ENCODE data around the gene PTGER4.

Gene PTGER4

DNA sequence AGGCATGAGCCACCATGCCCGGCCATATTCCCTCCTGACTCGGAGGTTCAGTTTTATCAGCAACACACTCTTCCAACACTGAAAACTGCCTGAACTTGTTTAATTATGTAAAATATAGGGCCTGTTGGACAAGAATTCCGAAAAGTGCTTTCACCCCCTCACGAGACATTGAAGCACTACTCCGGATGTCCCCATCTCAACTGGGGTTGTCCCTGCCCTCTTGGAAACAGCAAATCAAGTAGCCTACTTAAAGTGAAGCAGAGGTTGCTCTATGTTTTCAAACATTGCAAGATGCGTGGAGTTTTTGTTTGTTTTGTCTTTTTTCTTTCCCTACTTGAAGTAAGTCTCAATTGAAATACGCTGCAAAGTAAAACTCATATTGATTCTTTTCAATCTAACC lies 7.6 kb downstream of the PTGER4 start:
- TF ChIP-seq, protein P1, sequence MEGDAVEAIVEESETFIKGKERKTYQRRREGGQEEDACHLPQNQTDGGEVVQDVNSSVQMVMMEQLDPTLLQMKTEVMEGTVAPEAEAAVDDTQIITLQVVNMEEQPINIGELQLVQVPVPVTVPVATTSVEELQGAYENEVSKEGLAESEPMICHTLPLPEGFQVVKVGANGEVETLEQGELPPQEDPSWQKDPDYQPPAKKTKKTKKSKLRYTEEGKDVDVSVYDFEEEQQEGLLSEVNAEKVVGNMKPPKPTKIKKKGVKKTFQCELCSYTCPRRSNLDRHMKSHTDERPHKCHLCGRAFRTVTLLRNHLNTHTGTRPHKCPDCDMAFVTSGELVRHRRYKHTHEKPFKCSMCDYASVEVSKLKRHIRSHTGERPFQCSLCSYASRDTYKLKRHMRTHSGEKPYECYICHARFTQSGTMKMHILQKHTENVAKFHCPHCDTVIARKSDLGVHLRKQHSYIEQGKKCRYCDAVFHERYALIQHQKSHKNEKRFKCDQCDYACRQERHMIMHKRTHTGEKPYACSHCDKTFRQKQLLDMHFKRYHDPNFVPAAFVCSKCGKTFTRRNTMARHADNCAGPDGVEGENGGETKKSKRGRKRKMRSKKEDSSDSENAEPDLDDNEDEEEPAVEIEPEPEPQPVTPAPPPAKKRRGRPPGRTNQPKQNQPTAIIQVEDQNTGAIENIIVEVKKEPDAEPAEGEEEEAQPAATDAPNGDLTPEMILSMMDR (IDR thresholded peaks at IDR 0.05; ENCODE audit: low read length): no peak
- TF ChIP-seq EZH2 (optimal IDR thresholded peaks at IDR 0.05; ENCODE audit: low read depth, low read length) (no peak), EZH2phosphoT487 (IDR thresholded peaks at IDR 0.05; ENCODE audit: low read length) (no peak)
- Histone ChIP-seq H3K27me3 (replicated peaks; ENCODE audit: insufficient read depth, low read length) (no peaks in the 10 kb centered on the region), H3K79me2 (ENCODE audit: low read length) (no peaks in the 10 kb centered on the region), H2AFZ (ENCODE audit: low read length) (no peak overlapping the region), H3K4me1 (ENCODE audit: low read length) (0 out of 2 replicates have a peak, but pooled peaks cover 6% of the 10 kb centered on the region), H3K4me2 (ENCODE audit: low read depth, low read length) (no peak overlapping the region), H3K9me2 (replicated peaks; ENCODE audit: insufficient read depth, low read length) (no peaks in the 10 kb centered on the region), H3K36me3 (replicated peaks; ENCODE audit: insufficient read depth, low read length) (no peaks in the 10 kb centered on the region), H3K9ac (ENCODE audit: low read length) (no peak overlapping the region), H3K9me3 (replicated peaks; ENCODE audit: insufficient read depth, low read length) (no peaks in the 10 kb centered on the region), H3K27ac (ENCODE audit: low read length) (no peak overlapping the region), H4K20me1 (ENCODE audit: insufficient read depth, low read length) (no peaks in the 10 kb centered on the region), H3K4me3 (ENCODE audit: low read length) (no peak overlapping the region), H3F3A (ENCODE audit: insufficient read depth, low read length) (no peaks in the 10 kb centered on the region)
- no peak for DNase-seq

GRCh38 chr5:40688127-40688761 lies 8.5 kb downstream of the PTGER4 start:
- H3K79me2 ChIP-seq (ENCODE audit: low read length): no peaks in the 10 kb centered on the region
- DNase-seq: peak; percentile 84

DNA sequence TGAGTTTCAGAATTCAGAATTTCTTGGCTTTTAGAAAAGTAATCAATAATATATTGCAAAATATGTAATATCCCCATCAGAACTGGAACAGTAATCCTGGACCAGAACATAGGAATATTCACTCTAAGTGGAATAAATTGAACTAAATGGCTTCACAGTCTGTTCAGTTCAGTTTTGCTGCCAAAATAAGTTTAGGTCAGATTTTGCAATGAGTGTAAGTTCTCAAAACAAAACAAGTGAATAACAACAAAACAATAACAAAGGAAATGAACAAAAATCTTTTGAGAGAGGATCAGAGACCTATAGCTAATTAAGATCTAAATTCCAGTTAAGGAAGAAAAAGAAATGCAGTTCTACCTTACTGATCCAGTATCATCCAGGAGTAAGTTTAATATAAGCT lies 9.3 kb downstream of the PTGER4 start:
- no peak overlapping the region for H3K4me3 ChIP-seq (ENCODE audit: low read length)
- TF ChIP-seq EZH2phosphoT487 (IDR thresholded peaks at IDR 0.05; ENCODE audit: low read length) (no peak), EZH2 (optimal IDR thresholded peaks at IDR 0.05; ENCODE audit: low read depth, low read length) (no peak)
- TF ChIP-seq, protein P1 (IDR thresholded peaks at IDR 0.05; ENCODE audit: low read length): no peak
- no peaks in the 10 kb centered on the region for H3K4me1 ChIP-seq (ENCODE audit: low read length)
- no peaks in the 10 kb centered on the region for H3K27me3 ChIP-seq (replicated peaks; ENCODE audit: insufficient read depth, low read length)
- no peak overlapping the region for H3K9ac ChIP-seq (ENCODE audit: low read length)
- H3K9me2 ChIP-seq (replicated peaks; ENCODE audit: insufficient read depth, low read length): no peaks in the 10 kb centered on the region
- no peaks in the 10 kb centered on the region for H3K79me2 ChIP-seq (ENCODE audit: low read length)
- DNase-seq: no peak
- H3K4me2 ChIP-seq (ENCODE audit: low read depth, low read length): no peak overlapping the region
- no peaks in the 10 kb centered on the region for H3K9me3 ChIP-seq (replicated peaks; ENCODE audit: insufficient read depth, low read length)
- H3K36me3 ChIP-seq (replicated peaks; ENCODE audit: insufficient read depth, low read length): no peaks in the 10 kb centered on the region
- no peaks in the 10 kb centered on the region for H3F3A ChIP-seq (ENCODE audit: insufficient read depth, low read length)
- H4K20me1 ChIP-seq (ENCODE audit: insufficient read depth, low read length): no peaks in the 10 kb centered on the region
- no peak overlapping the region for H3K27ac ChIP-seq (ENCODE audit: low read length)
- no peak overlapping the region for H2AFZ ChIP-seq (ENCODE audit: low read length)

More at GRCh38 chr5:40688127-40688761, 8.5 kb downstream of the PTGER4 start:
- Histone ChIP-seq H4K20me1 (ENCODE audit: insufficient read depth, low read length) (no peaks in the 10 kb centered on the region), H3K4me2 (ENCODE audit: low read depth, low read length) (no peak overlapping the region), H2AFZ (ENCODE audit: low read length) (no peak overlapping the region), H3K4me3 (ENCODE audit: low read length) (no peak overlapping the region), H3F3A (ENCODE audit: insufficient read depth, low read length) (no peaks in the 10 kb centered on the region), H3K4me1 (ENCODE audit: low read length) (0 out of 2 replicates have a peak, but pooled peaks cover 5% of the 10 kb centered on the region), H3K9me3 (replicated peaks; ENCODE audit: insufficient read depth, low read length) (no peaks in the 10 kb centered on the region), H3K27me3 (replicated peaks; ENCODE audit: insufficient read depth, low read length) (no peaks in the 10 kb centered on the region), H3K27ac (ENCODE audit: low read length) (no peak overlapping the region), H3K9ac (ENCODE audit: low read length) (no peak overlapping the region), H3K36me3 (replicated peaks; ENCODE audit: insufficient read depth, low read length) (no peaks in the 10 kb centered on the region), H3K9me2 (replicated peaks; ENCODE audit: insufficient read depth, low read length) (no peaks in the 10 kb centered on the region)
- TF ChIP-seq, protein P1 (IDR thresholded peaks at IDR 0.05; ENCODE audit: low read length): peak; percentile 86
- TF ChIP-seq EZH2 (optimal IDR thresholded peaks at IDR 0.05; ENCODE audit: low read depth, low read length): no peak

Data from MM.1S (cell line).